Measurements from ENCODE around the gene PCNP. TPM values are rescaled to one million over a fixed set of nuclear protein-coding genes. Genes with fewer than 3 reads are reported as not detected.
A peak's percentile ranks its signal among the peaks of the same experiment; 100 is the strongest.

PCNP gene, protein sequence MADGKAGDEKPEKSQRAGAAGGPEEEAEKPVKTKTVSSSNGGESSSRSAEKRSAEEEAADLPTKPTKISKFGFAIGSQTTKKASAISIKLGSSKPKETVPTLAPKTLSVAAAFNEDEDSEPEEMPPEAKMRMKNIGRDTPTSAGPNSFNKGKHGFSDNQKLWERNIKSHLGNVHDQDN
- total RNA-seq: 10 to 100 TPM; 63.4 to 83.9 TPM

DNA sequence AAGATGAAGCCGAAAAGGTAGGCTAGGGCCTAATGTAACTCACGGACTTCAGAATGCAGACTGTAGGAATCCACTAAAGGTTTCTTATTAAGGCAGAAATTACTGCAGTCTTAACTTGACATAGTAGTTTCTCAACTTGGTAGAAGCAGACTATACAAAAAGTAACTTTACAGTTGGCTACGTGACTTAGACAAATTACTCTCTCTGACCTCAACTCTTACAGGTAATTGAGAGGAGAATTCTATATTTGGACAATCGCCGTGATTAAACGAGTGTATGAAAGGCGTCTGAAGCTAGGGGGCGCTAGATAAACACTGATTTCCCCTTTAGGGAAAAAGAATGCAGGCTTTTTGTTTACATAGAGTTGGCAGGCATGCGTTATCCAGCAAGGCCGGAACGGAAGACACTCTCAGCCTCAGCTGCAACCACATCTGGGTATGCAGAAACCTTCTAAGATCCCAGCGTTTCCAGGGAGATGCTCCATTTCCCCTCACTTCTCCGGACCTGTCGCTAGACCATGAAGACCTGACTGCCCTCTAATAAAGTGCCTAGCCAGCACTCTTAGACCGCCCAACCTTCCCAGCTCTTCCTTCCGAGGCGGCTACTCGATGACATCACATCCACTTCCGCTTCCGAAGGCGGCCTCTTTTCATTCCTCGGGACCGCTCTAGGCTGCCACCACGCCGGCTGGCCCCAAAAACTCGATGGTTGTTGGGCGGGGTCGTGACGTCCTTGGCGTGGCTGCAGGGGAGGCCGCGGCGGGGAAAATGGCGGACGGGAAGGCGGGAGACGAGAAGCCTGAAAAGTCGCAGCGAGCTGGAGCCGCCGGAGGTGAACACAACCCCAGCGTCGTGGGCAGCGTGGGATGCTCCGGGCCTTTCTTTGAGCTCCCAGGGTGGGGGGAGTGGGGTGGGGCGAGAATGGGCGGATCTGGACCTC lies at the start of gene PCNP:
PCNP (plus strand) TSS at position 732 of the 939 bp plus-strand sequence; CDS start at position 768, 36 bp downstream.
- peak within 1 kb of the TSS; percentile 93 to 97 for H3K4me3 ChIP-seq
- peak; percentile 98 for DNase-seq (ENCODE audit: low spot score)
- peaks cover 6% of the 10 kb centered on the region for H3K36me3 ChIP-seq
- H3K9me3 ChIP-seq: no peaks in the 10 kb centered on the region
- peaks cover 0 to 30% of the 10 kb centered on the region in 2 donors for H3K4me1 ChIP-seq
- peak within 1 kb of the TSS; percentile 98 to 99 for H3K27ac ChIP-seq
- TF ChIP-seq, protein P1, sequence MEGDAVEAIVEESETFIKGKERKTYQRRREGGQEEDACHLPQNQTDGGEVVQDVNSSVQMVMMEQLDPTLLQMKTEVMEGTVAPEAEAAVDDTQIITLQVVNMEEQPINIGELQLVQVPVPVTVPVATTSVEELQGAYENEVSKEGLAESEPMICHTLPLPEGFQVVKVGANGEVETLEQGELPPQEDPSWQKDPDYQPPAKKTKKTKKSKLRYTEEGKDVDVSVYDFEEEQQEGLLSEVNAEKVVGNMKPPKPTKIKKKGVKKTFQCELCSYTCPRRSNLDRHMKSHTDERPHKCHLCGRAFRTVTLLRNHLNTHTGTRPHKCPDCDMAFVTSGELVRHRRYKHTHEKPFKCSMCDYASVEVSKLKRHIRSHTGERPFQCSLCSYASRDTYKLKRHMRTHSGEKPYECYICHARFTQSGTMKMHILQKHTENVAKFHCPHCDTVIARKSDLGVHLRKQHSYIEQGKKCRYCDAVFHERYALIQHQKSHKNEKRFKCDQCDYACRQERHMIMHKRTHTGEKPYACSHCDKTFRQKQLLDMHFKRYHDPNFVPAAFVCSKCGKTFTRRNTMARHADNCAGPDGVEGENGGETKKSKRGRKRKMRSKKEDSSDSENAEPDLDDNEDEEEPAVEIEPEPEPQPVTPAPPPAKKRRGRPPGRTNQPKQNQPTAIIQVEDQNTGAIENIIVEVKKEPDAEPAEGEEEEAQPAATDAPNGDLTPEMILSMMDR (IDR thresholded peaks at IDR 0.05): peak; percentile 51 to 94
- H3K27me3 ChIP-seq: no peaks in the 10 kb centered on the region

DNA sequence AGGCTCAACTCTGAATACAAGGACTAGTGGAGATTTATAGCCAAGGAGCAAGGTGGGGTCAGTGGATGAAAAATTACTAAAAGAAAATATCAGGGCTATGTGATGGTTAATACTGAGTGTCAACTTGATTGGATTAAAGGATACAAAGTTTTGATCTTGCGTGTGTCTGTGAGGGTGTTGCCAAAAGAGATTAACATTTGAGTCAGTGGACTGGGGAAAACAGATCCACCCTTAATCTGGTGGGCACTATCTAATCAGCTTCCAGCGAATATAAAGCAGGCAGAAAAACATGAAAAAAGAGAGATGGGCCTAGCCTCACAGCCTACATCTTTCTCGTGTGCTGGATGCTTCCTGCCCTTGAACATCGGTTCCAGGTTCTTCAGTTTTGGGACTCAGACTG lies 46.5 kb upstream of the PCNP start:
- DNase-seq (ENCODE audit: low spot score): no peak
- Histone ChIP-seq H3K27ac (no peak overlapping the region), H3K27me3 (no peaks in the 10 kb centered on the region), H3K4me1 (no peaks in the 10 kb centered on the region), H3K9me3 (peaks cover 0 to 5% of the 10 kb centered on the region in 2 donors), H3K4me3 (no peak overlapping the region), H3K36me3 (no peaks in the 10 kb centered on the region)
- TF ChIP-seq, protein P1 (IDR thresholded peaks at IDR 0.05): no peak

DNA sequence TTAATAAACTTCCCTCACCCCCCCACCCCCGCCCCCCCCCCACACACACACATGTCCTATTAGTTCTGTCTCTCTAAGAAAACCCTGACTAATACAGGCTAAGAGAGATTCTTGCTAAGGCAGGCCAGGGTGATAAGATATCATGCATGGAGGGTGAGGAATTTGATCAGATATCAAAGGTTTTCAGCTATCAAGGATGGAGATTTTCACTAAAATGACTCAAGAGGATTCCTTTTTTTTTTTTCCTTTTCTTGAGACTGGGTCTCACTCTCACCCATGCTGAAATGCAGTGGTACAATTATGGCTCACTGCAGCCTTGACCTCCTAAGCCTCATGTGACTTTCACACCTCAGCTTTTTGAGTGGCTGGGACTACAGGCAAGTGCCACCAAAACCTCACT lies 46.1 kb upstream of the PCNP start:
- Histone ChIP-seq H3K27me3 (no peaks in the 10 kb centered on the region), H3K27ac (no peak overlapping the region), H3K4me3 (no peak overlapping the region), H3K9me3 (peaks cover 0 to 5% of the 10 kb centered on the region in 2 donors), H3K4me1 (no peaks in the 10 kb centered on the region), H3K36me3 (no peaks in the 10 kb centered on the region)
- TF ChIP-seq, protein P1 (IDR thresholded peaks at IDR 0.05): no peak
- DNase-seq (ENCODE audit: low spot score): no peak

DNA sequence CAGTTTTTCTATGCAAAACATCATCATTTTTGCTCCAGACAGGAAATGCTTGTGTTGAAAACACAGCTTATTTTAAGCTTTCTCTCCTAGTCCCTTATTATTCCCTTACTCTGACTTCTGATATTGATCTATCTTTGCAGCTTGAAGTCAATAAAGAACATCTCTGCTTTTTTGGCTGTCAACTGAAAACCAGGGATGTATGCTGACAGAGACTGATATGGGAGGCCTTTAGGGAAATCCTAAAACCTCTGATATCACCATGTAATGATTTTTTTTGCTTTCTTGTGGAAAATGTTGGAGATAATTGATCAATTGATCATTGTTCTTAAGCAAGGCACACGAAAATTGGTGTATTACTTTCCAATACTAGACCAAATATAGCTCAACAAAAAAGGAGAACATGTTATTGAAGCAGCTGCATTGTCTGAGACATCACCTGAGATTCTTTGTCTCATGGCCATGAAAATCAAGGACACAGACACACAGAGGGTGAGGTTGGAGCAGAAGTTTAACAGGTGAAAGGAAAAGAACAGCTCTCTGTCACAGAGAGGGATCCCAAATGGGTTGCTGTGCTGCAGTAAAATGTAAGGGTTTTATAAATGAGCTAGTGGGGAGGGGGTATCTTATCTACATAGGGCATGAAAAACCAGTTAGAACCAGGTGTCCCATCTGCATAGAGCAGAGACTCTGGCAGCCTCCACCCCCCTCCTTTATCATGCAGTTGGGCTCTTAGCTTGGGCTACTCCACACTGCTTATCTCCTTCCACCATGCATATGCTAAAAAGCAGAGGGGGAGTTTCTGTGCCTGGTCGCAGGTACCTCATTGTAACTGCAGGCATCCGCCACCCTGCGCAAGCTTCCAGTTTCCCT lies 43.9 kb upstream of the PCNP start:
- Histone ChIP-seq H3K9me3 (peaks cover 0 to 5% of the 10 kb centered on the region in 2 donors), H3K27ac (no peak overlapping the region), H3K36me3 (no peaks in the 10 kb centered on the region), H3K27me3 (no peaks in the 10 kb centered on the region), H3K4me3 (no peak overlapping the region), H3K4me1 (no peaks in the 10 kb centered on the region)
- no peak for DNase-seq (ENCODE audit: low spot score)
- TF ChIP-seq, protein P1 (IDR thresholded peaks at IDR 0.05): no peak

DNA sequence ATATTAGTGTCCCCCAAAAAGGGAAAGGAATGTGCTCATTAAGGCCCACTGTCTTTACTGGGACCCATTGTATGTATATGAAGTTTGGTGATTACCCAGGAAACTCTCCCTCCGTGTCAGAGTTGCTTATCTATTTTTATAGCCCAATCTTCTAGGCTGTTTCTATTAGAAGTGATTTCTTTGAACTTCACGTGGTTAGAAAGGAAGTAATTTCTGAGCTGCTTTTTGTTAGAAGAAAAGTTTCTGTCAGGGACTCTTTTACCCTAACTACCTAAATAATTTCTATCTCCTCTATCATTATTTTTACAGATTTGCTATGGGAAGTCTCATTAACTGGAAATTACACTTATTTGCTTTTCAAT lies 43.3 kb upstream of the PCNP start:
- H3K4me3 ChIP-seq: no peak overlapping the region
- TF ChIP-seq, protein P1 (IDR thresholded peaks at IDR 0.05): no peak
- H3K27me3 ChIP-seq: no peaks in the 10 kb centered on the region
- H3K36me3 ChIP-seq: no peaks in the 10 kb centered on the region
- DNase-seq (ENCODE audit: low spot score): no peak
- peaks cover 0 to 5% of the 10 kb centered on the region in 2 donors for H3K9me3 ChIP-seq
- no peak overlapping the region for H3K27ac ChIP-seq
- no peaks in the 10 kb centered on the region for H3K4me1 ChIP-seq

Measured in right atrium auricular region (tissue), 2 donors.